ENCODE data around the gene ARHGAP26.

ARHGAP26 gene

DNA sequence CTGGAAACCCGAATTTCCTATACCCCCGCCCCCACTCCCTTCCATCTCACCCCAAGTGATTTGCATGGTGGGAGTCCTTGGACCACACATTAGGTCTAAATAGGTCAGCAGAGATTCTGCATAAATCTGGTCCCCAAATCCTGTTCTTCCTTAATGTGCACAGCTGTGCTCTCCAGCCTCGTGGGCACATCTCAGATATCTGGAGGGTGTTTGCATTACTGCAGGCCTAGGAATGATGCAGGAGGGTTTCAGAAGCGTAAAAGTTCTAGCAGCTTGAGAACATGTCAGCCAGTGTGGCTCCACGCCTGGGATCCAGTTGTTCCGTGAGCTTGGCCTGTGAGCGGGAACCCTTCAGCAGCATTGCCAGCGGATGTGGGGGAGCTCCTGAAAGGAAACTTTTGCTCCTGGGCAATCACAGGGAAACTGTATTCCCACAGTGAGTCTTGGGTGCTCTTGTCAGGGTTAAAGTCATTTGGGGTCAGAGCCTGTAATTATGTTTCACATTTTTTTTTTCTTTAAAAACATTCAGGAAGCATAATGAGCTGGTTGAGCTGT lies 12.9 kb downstream of the ARHGAP26 start:
- Histone ChIP-seq H3K36me3 (no peaks in the 10 kb centered on the region), H3K4me3 (no peak overlapping the region), H3K27me3 (no peaks in the 10 kb centered on the region), H3K27ac (peak overlapping the region; percentile 3 to 20), H3K9me3 (no peaks in the 10 kb centered on the region), H3K4me1 (peaks cover 0 to 32% (median 17%) of the 10 kb centered on the region in 4 donors)
- intact Hi-C loops (cut with DNase I; ENCODE audit: low total_unique reads) = loop anchor here (1.0 kb wide), 1 partner anchor 23 kb away; no protein-coding TSS in a partner anchor
- DNase-seq = peak; percentile 30 to 68
- no peak for TF ChIP-seq CTCF (IDR thresholded peaks at IDR 0.05)

DNA sequence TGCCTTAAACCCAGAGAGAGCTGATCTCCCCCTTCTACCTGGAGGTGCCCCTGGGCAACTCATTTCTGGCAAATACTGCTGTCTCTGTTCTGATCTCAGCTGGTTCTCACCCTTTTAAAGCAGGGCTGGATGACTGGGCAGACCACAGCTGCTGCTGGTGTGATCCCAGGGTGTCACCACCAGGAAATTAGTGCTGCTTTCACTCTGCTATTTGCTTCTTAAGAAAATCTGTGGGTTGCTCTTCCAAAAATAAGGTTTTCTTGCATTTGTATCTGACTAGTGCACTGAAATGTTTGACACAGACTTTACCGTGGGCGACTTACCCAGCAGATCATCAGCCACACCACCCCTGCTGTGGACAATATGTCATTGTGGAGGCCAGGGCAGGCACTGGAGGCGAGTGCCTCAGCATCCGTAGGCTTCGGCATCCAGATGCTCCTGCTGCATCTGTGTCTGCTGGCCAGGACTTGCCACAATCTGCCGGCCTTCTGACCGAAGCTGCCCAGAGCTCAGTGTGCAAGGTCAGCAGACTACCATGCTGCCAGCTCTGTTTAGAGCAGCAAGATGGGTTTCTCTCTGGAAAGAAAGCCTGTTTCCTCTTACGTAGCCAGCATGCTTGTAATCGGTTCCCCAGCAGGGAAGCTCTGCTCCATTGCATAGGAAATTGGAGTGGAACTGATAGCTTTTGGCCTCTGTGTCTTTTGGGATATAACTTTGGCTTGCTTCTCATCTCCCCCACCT lies 13.6 kb downstream of the ARHGAP26 start:
- H3K36me3 ChIP-seq = no peaks in the 10 kb centered on the region
- intact Hi-C loops (cut with DNase I; ENCODE audit: low total_unique reads) = no loop called here
- H3K4me3 ChIP-seq = no peak overlapping the region
- no peaks in the 10 kb centered on the region for H3K27me3 ChIP-seq
- no peak for TF ChIP-seq CTCF (IDR thresholded peaks at IDR 0.05)
- H3K9me3 ChIP-seq = no peaks in the 10 kb centered on the region
- H3K4me1 ChIP-seq = peaks cover 0 to 29% (median 16%) of the 10 kb centered on the region in 4 donors
- DNase-seq = peak; percentile 51 to 64
- H3K27ac ChIP-seq = peak overlapping the region; percentile 3 to 20

- no peak for DNase-seq
- H3K36me3 ChIP-seq = no peaks in the 10 kb centered on the region
- no peak for TF ChIP-seq CTCF (IDR thresholded peaks at IDR 0.05)
- intact Hi-C loops (cut with DNase I; ENCODE audit: low total_unique reads) = no loop called here
- H3K9me3 ChIP-seq = no peaks in the 10 kb centered on the region
- no peak overlapping the region for H3K4me3 ChIP-seq
- no peak overlapping the region for H3K27ac ChIP-seq
- H3K4me1 ChIP-seq = peaks cover 0 to 22% (median 11%) of the 10 kb centered on the region in 4 donors
- H3K27me3 ChIP-seq = no peaks in the 10 kb centered on the region
These were observed 14.3 kb downstream of the ARHGAP26 start for GRCh38 chr5:142784401-142784955.

DNA sequence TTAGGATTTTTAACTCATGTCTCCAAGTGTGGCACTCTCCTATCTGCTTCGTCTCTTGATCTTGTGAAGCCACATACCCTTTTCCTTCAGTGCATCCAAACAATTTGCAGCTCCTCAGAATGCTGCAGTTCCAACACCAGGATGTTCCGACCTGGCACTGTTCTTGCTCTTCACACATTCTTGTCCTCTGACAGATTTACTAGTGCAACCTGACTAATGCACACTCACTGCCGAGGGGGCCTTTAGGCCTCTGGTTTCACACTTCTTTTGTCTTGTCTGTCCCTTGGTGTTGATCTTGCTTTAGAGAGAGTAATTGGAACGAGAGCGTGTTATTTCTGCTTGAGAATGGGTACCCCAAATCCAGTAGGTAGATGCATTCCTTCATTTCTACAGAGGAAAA lies 15.0 kb downstream of the ARHGAP26 start:
- intact Hi-C loops (cut with DNase I; ENCODE audit: low total_unique reads) = no loop called here

GRCh38 chr5:142789206-142789605 lies 19.0 kb downstream of the ARHGAP26 start:
- no peak for DNase-seq
- Histone ChIP-seq H3K36me3 (no peaks in the 10 kb centered on the region), H3K4me1 (peaks cover 0 to 3% (median under 1%) of the 10 kb centered on the region in 4 donors), H3K27ac (no peak overlapping the region), H3K27me3 (no peaks in the 10 kb centered on the region), H3K4me3 (no peak overlapping the region), H3K9me3 (no peaks in the 10 kb centered on the region)
- no peak for TF ChIP-seq CTCF (IDR thresholded peaks at IDR 0.05)
- intact Hi-C loops (cut with DNase I; ENCODE audit: low total_unique reads) = no loop called here

More for the DNA sequence above, 15.0 kb downstream of the ARHGAP26 start:
- no peak overlapping the region for H3K27ac ChIP-seq
- peaks cover 0 to 19% (median 8%) of the 10 kb centered on the region in 4 donors for H3K4me1 ChIP-seq
- no peak for DNase-seq
- no peaks in the 10 kb centered on the region for H3K27me3 ChIP-seq
- H3K4me3 ChIP-seq = no peak overlapping the region
- H3K9me3 ChIP-seq = no peaks in the 10 kb centered on the region
- no peaks in the 10 kb centered on the region for H3K36me3 ChIP-seq
- TF ChIP-seq CTCF (IDR thresholded peaks at IDR 0.05) = no peak
